H1 (cell line): Measurements from ENCODE around the gene RIMBP2.

Experiments
- BCL11A ChIP-seq, 2 experiments: IDR thresholded peaks; one replicate each; pipeline ENCODE4 v1.6.1; 2011; ENCODE audit warnings: low read depth in 2 of 2, low read length in 2 of 2, mild to moderate bottlenecking in 2 of 2
- CEBPB ChIP-seq: IDR thresholded peaks from 2 replicates; pipeline ENCODE4 v1.6.1; 2012; ENCODE audit warnings: low read depth, low read length
- EZH2 ChIP-seq: fragments of 200-600 bp; sonication (generic); IDR thresholded peaks from 2 replicates; pipeline ENCODE4 v1.7.1; 2012; ENCODE audit warnings: low read depth, mild to moderate bottlenecking, moderate library complexity, low read length, inconsistent platforms; ENCODE audit not compliant: severe bottlenecking
- HDAC2 ChIP-seq, 2 experiments: fragments of 300-600 bp in 1 of 2; sonication (generic) in 1 of 2; IDR thresholded peaks; 2 replicates each; pipeline ENCODE4 v1.6.1; 2011 to 2012; ENCODE audit warnings: low read depth in 2 of 2, low read length in 2 of 2, mild to moderate bottlenecking in 2 of 2, moderate library complexity in 2 of 2, borderline replicate concordance in 1 of 2, inconsistent platforms in 1 of 2
- RAD21 ChIP-seq, 2 experiments: IDR thresholded peaks in 1 of 2; conservative IDR thresholded peaks in 1 of 2; 2 replicates each; pipeline ENCODE4 v1.6.1; 2011; ENCODE audit warnings: low read depth in 2 of 2, low read length in 2 of 2, improper control_type of control experiment in 1 of 2, inconsistent platforms in 1 of 2, mild to moderate bottlenecking in 1 of 2, moderate library complexity in 1 of 2
- TAF1 ChIP-seq: IDR thresholded peaks from 2 replicates; pipeline ENCODE4 v1.6.1; 2011; ENCODE audit warnings: mild to moderate bottlenecking, low read depth, low read length

DNA sequence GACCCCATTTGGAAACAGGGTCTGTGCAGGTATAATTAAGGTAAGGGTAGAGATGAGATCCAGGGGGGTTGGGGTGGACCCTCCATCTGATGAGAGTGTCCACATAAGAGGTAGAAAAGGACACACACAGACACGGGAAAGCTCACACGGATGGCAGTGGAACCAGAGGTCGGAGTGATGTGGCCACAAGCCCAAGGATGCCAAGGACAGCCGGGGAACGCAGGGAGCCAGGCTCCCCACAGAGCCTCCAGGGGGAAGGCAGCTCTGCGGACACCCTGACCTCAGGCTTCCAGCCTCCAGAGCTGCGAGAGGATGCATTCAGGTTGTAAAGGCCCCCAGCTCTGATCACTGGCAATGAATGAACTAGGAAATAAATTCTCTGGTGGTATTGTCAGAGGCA, 33.0 kb downstream of the RIMBP2 start:
- TF ChIP-seq HDAC2 (IDR thresholded peaks at IDR 0.05; ENCODE audit: borderline replicate concordance in 1 of 2, low read depth in 2 of 2, low read length in 2 of 2) = no peak
- no peak for TF ChIP-seq CEBPB
- no peak for TF ChIP-seq TAF1
- no peak for TF ChIP-seq EZH2
- TF ChIP-seq RAD21 (IDR thresholded peaks at IDR 0.05 in 1 of 2, conservative IDR thresholded peaks at IDR 0.05 in 1 of 2; ENCODE audit: low read depth in 2 of 2, low read length in 2 of 2) = no peak
- no peak for TF ChIP-seq BCL11A (IDR thresholded peaks at IDR 0.05; ENCODE audit: low read depth in 2 of 2, low read length in 2 of 2)
